GM06990 (cell line): Measurements from ENCODE around the gene ZCCHC24.

Source experiments
- DNase-seq: peaks from one replicate; pipeline ENCODE4 v3.0.0-alpha.2; 2011; ENCODE audit not compliant: insufficient read length; ENCODE audit errors: extremely low read depth
- H3K27me3 ChIP-seq: replicated peaks from 2 replicates; pipeline ENCODE4 v1.6.0; 2011; ENCODE audit warnings: low read length; ENCODE audit not compliant: control insufficient read depth, insufficient read depth
- H3K36me3 ChIP-seq: 2 replicates; pipeline ENCODE4 v1.5.1; 2011; ENCODE audit warnings: low read length; ENCODE audit not compliant: control insufficient read depth, insufficient read depth
- H3K4me3 ChIP-seq: replicated peaks from 2 replicates; pipeline ENCODE4 v1.5.1; 2011; ENCODE audit warnings: low read depth, mild to moderate bottlenecking, control low read depth, low read length
- CTCF ChIP-seq: IDR thresholded peaks from 2 replicates; pipeline ENCODE4 v1.5.1; 2011; ENCODE audit warnings: low read length, control low read depth, mild to moderate bottlenecking, inconsistent platforms; ENCODE audit not compliant: insufficient read depth, poor library complexity, severe bottlenecking

Gene ZCCHC24

DNA sequence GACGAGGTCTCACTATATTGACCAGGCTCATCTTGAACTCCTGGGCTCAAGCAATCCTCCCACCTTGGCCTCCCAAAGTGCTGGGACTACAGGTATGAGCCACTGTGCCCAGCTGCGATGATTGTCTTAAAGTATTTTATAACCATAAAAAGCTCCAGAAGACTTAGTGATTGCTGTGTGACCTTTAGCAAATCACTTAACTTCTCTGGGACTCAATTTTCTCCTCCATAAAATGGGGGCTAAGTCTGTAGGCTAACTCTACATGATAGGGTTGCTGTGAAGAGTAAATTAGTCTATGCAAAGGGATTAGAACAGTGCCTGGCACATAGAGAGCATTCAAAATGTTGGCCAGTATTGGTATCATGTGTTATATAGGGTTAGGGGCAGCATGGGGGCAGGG, 55.4 kb downstream of the ZCCHC24 start:
- no peak for DNase-seq
- no peak for TF ChIP-seq CTCF
- H3K27me3 ChIP-seq, result no peaks in the 10 kb centered on the region
- H3K4me3 ChIP-seq, result no peak overlapping the region
- H3K36me3 ChIP-seq, result no peaks in the 10 kb centered on the region

DNA sequence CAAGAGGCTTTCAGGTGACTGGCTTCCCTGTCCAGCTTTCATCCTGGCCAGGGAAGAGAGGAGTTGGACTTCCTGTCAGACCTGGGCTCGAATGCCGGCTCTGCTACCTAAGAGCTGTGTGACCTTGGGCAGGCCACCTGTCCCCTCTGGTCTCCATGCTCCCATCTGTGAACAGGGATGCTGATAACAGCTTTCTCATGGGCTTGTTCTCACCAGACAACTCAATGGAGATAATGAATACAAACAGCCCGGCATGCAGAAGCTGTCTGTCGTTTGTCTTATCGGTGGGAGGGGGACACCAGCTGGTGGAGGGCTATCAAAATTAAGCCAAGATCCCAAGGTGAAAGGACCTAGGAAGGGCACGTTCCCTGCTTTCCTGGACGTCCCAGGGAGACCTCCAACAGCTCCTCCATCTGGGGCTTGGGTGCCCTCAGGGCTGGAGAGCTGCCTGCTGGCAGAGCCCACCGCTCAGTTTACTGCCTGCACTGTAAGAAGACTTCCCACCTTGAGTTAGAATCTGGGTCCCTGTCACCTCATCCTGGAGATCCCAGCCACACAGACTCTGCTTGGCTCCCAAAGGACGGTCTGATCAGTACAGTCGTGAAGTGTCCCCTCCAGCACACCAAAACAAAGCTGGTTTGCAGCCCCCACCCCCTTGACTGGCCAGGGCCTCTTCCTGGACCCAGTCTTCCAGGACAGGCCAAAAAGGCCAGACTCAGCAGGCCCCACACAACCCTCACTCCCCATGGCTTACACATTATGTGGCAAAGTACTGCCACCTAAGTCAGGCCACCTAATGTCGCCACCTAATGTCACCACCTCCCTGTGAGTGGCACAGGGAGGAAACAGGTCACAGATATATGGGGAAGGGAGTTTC, 57.2 kb downstream of the ZCCHC24 start:
- H3K4me3 ChIP-seq, result no peak overlapping the region
- no peaks in the 10 kb centered on the region; the same call in 1 of the 2 replicates for H3K27me3 ChIP-seq
- no peaks in the 10 kb centered on the region for H3K36me3 ChIP-seq
- DNase-seq, result no peak
- TF ChIP-seq CTCF, result no peak

GRCh38 chr10:79387466-79387973, 57.9 kb downstream of the ZCCHC24 start:
- DNase-seq, result no peak
- Histone ChIP-seq H3K27me3 (no peaks in the 10 kb centered on the region; the same call in 1 of the 2 replicates), H3K36me3 (no peaks in the 10 kb centered on the region), H3K4me3 (no peak overlapping the region)
- no peak for TF ChIP-seq CTCF

- TF ChIP-seq CTCF, result no peak
- DNase-seq, result no peak
- H3K36me3 ChIP-seq, result no peaks in the 10 kb centered on the region
Observed at GRCh38 chr10:79386637-79387465, 58.6 kb downstream of the ZCCHC24 start.

GRCh38 chr10:79385804-79386531, 59.5 kb downstream of the ZCCHC24 start:
- DNase-seq, result no peak
- TF ChIP-seq CTCF, result no peak
- no peaks in the 10 kb centered on the region for H3K36me3 ChIP-seq
- H3K27me3 ChIP-seq, result no peaks in the 10 kb centered on the region; the same call in none of the 2 replicates
- no peak overlapping the region for H3K4me3 ChIP-seq

More at GRCh38 chr10:79386637-79387465, 58.6 kb downstream of the ZCCHC24 start:
- Histone ChIP-seq H3K4me3 (no peak overlapping the region), H3K27me3 (no peaks in the 10 kb centered on the region; the same call in 1 of the 2 replicates)
